ENCODE results near the gene GMDS. TPM values are rescaled to one million over a fixed set of nuclear protein-coding genes. Genes with fewer than 3 reads are reported as not detected.

GMDS gene
- total RNA-seq, 1 donor from 2014 or later, result 27.0 TPM

DNA sequence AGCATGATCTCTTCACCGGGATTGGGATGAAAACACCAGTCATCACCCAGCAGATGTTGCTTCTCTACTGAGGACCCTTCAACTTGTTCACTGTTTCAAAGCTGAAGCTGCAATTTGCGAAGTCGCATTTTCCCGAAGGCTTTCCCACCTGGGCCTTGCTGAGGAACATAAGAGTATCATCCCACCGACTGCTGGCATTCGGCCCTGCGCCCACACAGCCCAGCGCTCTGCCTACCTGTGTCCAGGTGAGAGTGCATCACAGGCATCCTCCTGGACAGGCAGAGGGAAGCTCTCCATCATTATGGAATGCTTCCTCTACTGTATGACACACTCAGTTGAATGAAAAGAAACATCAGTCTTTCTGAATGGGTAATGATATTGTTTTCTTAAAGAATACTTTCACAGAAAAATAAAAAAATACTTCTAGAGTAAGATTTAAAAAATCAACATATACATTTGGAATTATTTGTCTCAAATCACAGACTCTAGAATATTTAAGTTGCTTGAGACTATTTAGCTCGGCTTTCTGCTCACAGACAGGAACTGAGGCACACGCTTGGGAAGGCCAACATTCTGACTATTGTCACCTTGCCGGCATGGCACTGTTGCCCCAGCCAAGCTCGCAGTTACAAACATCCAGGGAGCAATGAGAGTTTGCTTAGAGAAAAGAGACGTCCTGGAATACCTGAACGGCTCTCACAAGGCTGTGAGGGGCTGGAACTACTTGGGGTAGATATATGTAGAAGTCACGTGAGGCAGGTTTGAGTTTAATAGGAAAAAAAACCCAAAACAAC lies 587.0 kb downstream of the GMDS start:
- no peaks in the 10 kb centered on the region for H3K36me3 ChIP-seq (ENCODE audit: control insufficient read depth, insufficient read depth, low read length)
- no peaks in the 10 kb centered on the region for H3K27me3 ChIP-seq (ENCODE audit: control insufficient read depth, insufficient read depth, low read length)
- no peak for TF ChIP-seq CTCF (IDR thresholded peaks at IDR 0.05; ENCODE audit: insufficient read depth, low read length, poor library complexity, severe bottlenecking)
- no peak overlapping the region for H3K4me3 ChIP-seq (ENCODE audit: low read depth, low read length)
- no peak for DNase-seq (ENCODE audit: low read depth)

DNA sequence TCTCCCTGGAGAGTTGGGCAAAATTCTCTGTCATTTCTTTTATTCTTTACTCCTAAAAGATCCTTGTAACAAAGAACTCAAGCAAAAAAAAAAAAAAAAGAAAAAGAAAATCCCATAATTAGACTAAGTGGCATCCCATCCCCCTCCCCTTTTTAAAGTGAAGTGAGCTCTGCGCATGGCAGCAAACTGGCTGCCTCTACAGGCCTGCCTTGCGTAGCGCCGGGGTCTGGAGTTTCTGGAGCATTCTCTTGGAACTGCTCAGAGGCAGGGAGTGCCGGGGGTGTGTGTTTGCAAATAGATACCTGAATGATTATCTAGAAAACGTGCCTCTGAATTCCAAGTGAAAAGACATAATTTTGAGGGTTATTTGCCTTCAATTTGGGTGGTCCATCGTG lies 587.6 kb downstream of the GMDS start:
- DNase-seq (ENCODE audit: low read depth), result no peak
- Histone ChIP-seq H3K27me3 (ENCODE audit: control insufficient read depth, insufficient read depth, low read length) (no peaks in the 10 kb centered on the region), H3K4me3 (ENCODE audit: low read depth, low read length) (no peak overlapping the region), H3K36me3 (ENCODE audit: control insufficient read depth, insufficient read depth, low read length) (no peaks in the 10 kb centered on the region)
- no peak for TF ChIP-seq CTCF (IDR thresholded peaks at IDR 0.05; ENCODE audit: insufficient read depth, low read length, poor library complexity, severe bottlenecking)

DNA sequence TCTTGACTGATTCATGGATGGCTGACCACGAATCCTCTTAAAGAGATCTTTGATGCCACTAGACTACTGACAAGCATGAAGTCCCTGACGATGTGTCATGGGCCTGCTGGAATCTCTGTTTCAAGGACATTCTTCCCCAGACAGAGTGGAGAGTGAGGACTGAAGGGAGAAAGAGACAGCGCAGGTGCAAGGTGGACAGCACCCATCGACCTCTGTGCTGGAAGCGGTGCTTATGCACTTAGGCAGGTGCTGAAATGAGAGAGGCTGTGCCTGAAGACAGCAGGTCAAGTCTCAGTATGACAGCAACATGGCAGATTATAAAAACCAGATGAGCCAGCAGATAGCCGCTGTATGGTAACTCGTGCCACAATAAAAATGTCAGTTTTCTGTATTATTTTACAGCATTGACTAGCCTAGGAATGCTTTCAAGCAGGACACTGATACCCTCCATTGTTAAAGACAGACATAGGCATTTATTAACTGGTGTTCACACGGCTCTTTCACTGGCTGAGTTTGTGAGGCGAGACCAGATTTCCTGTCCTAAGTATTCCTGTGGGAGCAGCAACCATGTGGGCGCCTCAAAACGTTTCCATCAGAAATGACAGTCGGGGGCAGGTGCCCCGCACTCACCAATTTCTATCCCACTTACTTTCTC lies 588.2 kb downstream of the GMDS start:
- Histone ChIP-seq H3K4me3 (ENCODE audit: low read depth, low read length) (no peak overlapping the region), H3K36me3 (ENCODE audit: control insufficient read depth, insufficient read depth, low read length) (no peaks in the 10 kb centered on the region), H3K27me3 (ENCODE audit: control insufficient read depth, insufficient read depth, low read length) (no peaks in the 10 kb centered on the region)
- TF ChIP-seq CTCF (IDR thresholded peaks at IDR 0.05; ENCODE audit: insufficient read depth, low read length, poor library complexity, severe bottlenecking), result no peak
- DNase-seq (ENCODE audit: low read depth), result no peak

DNA sequence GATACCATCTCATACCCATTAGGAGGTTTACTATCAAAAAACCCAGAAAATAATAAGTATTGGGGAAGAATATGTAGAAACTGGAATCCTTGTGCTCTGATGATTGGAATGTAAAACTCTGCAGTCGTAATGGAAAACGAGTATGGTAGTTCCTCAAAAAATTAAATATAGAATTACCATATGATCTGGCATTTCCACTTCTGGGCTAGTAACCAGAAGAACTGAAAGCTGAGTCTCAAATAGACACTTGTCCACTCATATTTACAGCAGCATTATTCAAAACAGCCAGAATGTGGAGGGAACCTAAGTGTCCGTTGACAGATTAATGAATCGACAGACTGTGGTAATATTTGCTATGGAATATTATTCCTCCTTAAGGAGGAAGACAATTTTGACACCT lies 591.4 kb downstream of the GMDS start:
- no peak for DNase-seq (ENCODE audit: low read depth)
- no peaks in the 10 kb centered on the region for H3K36me3 ChIP-seq (ENCODE audit: control insufficient read depth, insufficient read depth, low read length)
- TF ChIP-seq CTCF (IDR thresholded peaks at IDR 0.05; ENCODE audit: insufficient read depth, low read length, poor library complexity, severe bottlenecking), result no peak
- H3K27me3 ChIP-seq (ENCODE audit: control insufficient read depth, insufficient read depth, low read length), result no peaks in the 10 kb centered on the region
- no peak overlapping the region for H3K4me3 ChIP-seq (ENCODE audit: low read depth, low read length)

GRCh38 chr6:1652842-1653241 lies 592.6 kb downstream of the GMDS start:
- Histone ChIP-seq H3K36me3 (ENCODE audit: control insufficient read depth, insufficient read depth, low read length) (no peaks in the 10 kb centered on the region), H3K4me3 (ENCODE audit: low read depth, low read length) (no peak overlapping the region), H3K27me3 (ENCODE audit: control insufficient read depth, insufficient read depth, low read length) (no peaks in the 10 kb centered on the region)
- DNase-seq (ENCODE audit: low read depth), result no peak
- TF ChIP-seq CTCF (IDR thresholded peaks at IDR 0.05; ENCODE audit: insufficient read depth, low read length, poor library complexity, severe bottlenecking), result no peak

Measured in kidney epithelial cell (primary cell).